Common myeloid progenitor, CD34-positive (primary cell): ENCODE data around the gene GRB2.
"Not testable (repeated sequence)": the region's sequence is repeated elsewhere in the genome, so short reads cannot be mapped to it uniquely, and the experiment has no call there.

ENCODE experiments used
- CTCF ChIA-PET: fragments of 350-600 bp; sonication (Branson Sonifier 250); formaldehyde crosslinking; loops from one replicate; lab custom pipeline; 2021; ENCODE audit warnings: antibody characterized with exemption; lab: Charles Lee
- POLR2A ChIA-PET: fragments of 350-600 bp; sonication (Branson Sonifier 250); formaldehyde crosslinking; loops from one replicate; lab custom pipeline; 2021; ENCODE audit warnings: antibody characterized with exemption; lab: Charles Lee
- DNase-seq, 3 donors: peaks; one replicate each; pipeline versions ENCODE4 v3.0.0 to v3.0.0-alpha.2; 2013
- H3K27ac ChIP-seq, 2 experiments: 1 replicate in 1 of 2; 2 replicates in 1 of 2; pipeline ENCODE4 v1.7.0; 2013; ENCODE audit warnings: inconsistent platforms in 2 of 2, low read length in 2 of 2, mild to moderate bottlenecking in 2 of 2, low read depth in 1 of 2, moderate library complexity in 1 of 2; ENCODE audit not compliant: severe bottlenecking in 2 of 2, insufficient read depth in 1 of 2, poor library complexity in 1 of 2
- H3K27me3 ChIP-seq, 5 experiments: replicated peaks in 2 of 5; 1 replicate in 3 of 5; 2 replicates in 2 of 5; pipeline versions ENCODE4 v1.6.1 to v1.7.0; 2013; ENCODE audit warnings: low read length in 4 of 5, mild to moderate bottlenecking in 2 of 5, moderate library complexity in 2 of 5, inconsistent platforms in 1 of 5; ENCODE audit not compliant: insufficient read depth in 5 of 5, control insufficient read depth in 4 of 5
- H3K36me3 ChIP-seq, 4 experiments: 1 replicate in 2 of 4; 2 replicates in 2 of 4; pipeline versions ENCODE4 v1.6.1 to v1.7.0; 2013; ENCODE audit warnings: low read length in 3 of 4, control low read depth in 1 of 4, mild to moderate bottlenecking in 1 of 4; ENCODE audit not compliant: control insufficient read depth in 4 of 4, insufficient read depth in 4 of 4
- H3K4me1 ChIP-seq, 4 experiments: 1 replicate in 3 of 4; 2 replicates in 1 of 4; pipeline versions ENCODE4 v1.6.1 to v1.7.1; 2013; ENCODE audit warnings: low read length in 3 of 4, mild to moderate bottlenecking in 3 of 4, control low read depth in 1 of 4, inconsistent platforms in 1 of 4, moderate library complexity in 1 of 4; ENCODE audit not compliant: control insufficient read depth in 4 of 4, insufficient read depth in 4 of 4; ENCODE audit errors: control extremely low read depth in 1 of 4
- H3K4me3 ChIP-seq, 7 experiments: 1 replicate in 4 of 7; 2 replicates in 3 of 7; pipeline versions ENCODE4 v1.5.1 to v1.7.0; 2013; ENCODE audit warnings: mild to moderate bottlenecking in 7 of 7, low read length in 6 of 7, moderate library complexity in 6 of 7, inconsistent platforms in 2 of 7, low read depth in 2 of 7, control low read depth in 1 of 7; ENCODE audit not compliant: insufficient read depth in 4 of 7, control insufficient read depth in 1 of 7; ENCODE audit errors: extremely low read depth in 1 of 7
- H3K9me3 ChIP-seq, 5 experiments: 1 replicate in 4 of 5; 2 replicates in 1 of 5; pipeline versions ENCODE4 v1.6.1 to v1.7.1; 2013; ENCODE audit warnings: low read length in 4 of 5, mild to moderate bottlenecking in 2 of 5, inconsistent platforms in 1 of 5, low read depth in 1 of 5, moderate library complexity in 1 of 5; ENCODE audit not compliant: control insufficient read depth in 4 of 5, insufficient read depth in 2 of 5; ENCODE audit errors: control extremely low read depth in 1 of 5
- WGBS: methylation state at CpG from one replicate; pipeline ENCODE4 v1.1.5; 2013; ENCODE audit not compliant: insufficient coverage; 5-methylcytosine and 5-hydroxymethylcytosine counted together

GRB2 gene

DNA sequence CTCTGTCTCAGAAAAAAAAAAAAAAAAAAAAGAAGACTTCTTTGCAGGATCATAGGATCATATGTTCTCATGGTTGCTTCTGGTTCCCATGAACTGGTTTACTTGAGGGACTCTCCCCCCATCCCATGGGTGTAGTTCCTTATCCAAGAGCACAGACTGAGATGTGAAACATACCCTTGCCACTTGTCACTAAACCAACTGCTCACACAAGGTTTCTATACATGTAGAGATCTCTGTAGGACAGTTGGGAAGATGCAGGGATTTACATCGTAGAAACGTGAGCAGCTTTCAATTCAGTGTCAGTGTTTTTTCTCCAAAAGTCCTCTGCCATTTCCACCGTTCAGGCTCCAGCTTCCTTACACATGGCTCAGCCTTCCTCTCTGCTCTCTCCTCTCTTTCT is 39.8 kb upstream of the GRB2 start:
- ChIA-PET POLR2A (no interaction called here), CTCF (no interaction called here)
- WGBS, result 83% methylated on average over 1 of the region's 3 CpGs
- Histone ChIP-seq H3K27me3 (no peaks in the 10 kb centered on the region), H3K4me3 (no peak overlapping the region), H3K27ac (no peak overlapping the region), H3K9me3 (no peaks in the 10 kb centered on the region), H3K4me1 (peaks cover 0 to 3% (median 0%) of the 10 kb centered on the region in 4 experiments), H3K36me3 (no peaks in the 10 kb centered on the region)
- DNase-seq, result no peak

DNA sequence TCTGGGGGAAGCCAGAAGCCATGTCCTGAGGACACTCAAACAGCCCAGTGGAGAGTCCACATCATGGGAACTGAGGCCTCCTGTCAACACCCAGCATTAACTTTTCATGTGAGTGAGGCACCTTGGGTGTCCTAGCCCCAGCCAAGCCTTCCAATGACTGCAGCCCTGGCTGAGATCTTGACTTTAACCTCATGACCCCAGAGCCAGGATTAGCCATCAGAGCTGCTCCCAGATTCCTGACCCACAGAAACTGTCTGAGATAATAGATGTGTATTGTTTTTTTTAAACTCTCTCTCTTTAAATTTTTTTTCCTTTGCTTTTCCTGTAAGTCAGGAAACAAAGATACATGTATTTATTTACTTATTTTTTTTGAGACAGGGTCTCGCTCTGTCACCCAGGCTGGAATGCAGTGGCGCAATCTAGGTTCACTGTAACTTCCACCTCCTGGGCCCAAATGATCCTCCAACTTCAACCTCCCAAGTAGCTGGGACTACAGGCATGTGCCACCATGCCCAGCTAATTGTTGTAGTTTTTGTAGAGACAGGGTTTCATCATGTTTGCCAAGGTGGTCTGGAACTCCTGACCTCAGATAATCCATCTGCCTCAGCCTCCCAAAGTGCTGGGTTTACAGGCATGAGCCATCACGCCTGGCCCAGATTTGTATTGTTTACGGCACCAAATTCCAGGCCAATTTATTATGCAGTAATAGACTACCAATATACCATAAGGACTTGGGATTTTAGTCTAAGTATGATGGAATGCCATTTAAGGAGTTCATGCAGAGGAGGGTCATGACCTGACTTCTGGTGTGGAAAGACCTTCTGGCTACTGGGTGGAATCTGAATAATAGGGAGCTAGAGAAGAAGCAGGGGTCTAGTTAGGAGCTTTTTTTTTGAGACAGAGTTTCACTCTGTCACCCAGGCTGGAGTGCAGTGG is 37.0 kb upstream of the GRB2 start:
- no peak overlapping the region for H3K4me3 ChIP-seq

DNA sequence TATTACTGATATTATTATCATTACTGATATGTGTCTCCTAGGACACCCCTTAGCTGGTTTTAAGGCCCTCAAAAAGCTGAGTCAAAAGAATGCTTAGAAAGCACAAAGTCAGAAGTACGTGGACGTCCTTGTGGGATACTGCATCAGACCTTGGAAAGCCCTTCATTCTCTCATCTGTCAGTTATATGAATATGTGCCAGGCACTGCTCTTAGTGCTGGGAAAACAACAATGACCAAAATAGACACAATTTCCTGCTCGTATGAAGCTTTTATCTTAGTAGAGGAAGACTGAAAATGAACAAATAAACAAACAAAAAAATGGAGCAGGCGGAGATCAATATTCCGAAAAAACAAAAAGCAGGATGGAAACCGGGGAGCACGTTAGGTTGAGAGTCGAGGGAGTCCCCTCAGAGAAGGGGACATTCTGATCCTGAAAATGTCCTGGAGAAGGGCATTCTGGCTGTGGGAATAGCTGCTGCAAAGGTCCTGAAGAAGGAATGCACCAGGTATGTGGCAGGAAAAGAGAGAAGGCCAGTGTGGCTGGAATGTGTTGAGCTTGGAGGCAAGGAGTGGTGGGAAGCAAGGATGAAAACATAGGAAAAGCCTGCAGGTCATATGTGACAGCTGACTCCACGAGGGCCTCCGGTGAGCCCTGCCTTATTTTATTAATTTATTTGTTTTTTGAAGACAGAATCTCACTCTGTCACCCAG is 35.4 kb upstream of the GRB2 start:
- H3K27ac ChIP-seq, result no peak overlapping the region
- no peaks in the 10 kb centered on the region for H3K27me3 ChIP-seq
- CTCF ChIA-PET, result no interaction called here
- H3K36me3 ChIP-seq, result no peaks in the 10 kb centered on the region
- no peaks in the 10 kb centered on the region for H3K9me3 ChIP-seq
- no peak for DNase-seq
- 99% methylated on average over 10 of the region's 10 CpGs for WGBS
- POLR2A ChIA-PET, result no interaction called here
- H3K4me3 ChIP-seq, result no peak overlapping the region
- H3K4me1 ChIP-seq, result peaks cover 0 to 8% (median 3%) of the 10 kb centered on the region in 4 experiments

More for the DNA sequence above, 37.0 kb upstream of the GRB2 start:
- Histone ChIP-seq H3K9me3 (no peaks in the 10 kb centered on the region), H3K27ac (no peak overlapping the region), H3K36me3 (no peaks in the 10 kb centered on the region), H3K4me1 (peaks cover 0 to 3% (median 0%) of the 10 kb centered on the region in 4 experiments), H3K27me3 (no peaks in the 10 kb centered on the region)
- DNase-seq, result no peak
- CTCF ChIA-PET, result no interaction called here
- WGBS, result no CpG with 5 or more reads among the region's 4 CpGs
- POLR2A ChIA-PET, result no interaction called here

DNA sequence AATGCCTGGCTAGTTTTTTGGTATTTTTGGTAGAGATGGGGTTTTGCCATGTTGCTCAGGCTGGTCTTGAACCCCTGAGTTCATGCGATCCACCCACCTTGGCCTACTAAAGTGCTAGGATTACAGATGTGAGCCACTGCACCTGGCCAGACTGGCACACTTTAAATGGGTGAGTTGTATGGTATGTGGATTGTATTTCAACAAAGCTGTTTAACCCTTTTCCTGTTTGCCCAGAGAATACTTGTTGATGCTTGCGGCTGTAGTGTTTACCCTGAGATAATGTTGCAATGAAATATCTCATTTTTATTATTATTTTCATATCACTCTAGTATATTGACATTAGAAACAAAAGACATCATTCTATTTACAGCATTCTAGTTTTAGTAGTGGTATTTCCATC is 33.8 kb upstream of the GRB2 start:
- Histone ChIP-seq H3K9me3 (no peaks in the 10 kb centered on the region), H3K27me3 (no peaks in the 10 kb centered on the region), H3K4me3 (no peak overlapping the region), H3K27ac (no peak overlapping the region), H3K36me3 (no peaks in the 10 kb centered on the region), H3K4me1 (peaks cover 0 to 10% (median 4%) of the 10 kb centered on the region in 4 experiments)
- no CpG with 5 or more reads among the region's 2 CpGs for WGBS
- ChIA-PET POLR2A (no interaction called here), CTCF (no interaction called here)
- no peak for DNase-seq

DNA sequence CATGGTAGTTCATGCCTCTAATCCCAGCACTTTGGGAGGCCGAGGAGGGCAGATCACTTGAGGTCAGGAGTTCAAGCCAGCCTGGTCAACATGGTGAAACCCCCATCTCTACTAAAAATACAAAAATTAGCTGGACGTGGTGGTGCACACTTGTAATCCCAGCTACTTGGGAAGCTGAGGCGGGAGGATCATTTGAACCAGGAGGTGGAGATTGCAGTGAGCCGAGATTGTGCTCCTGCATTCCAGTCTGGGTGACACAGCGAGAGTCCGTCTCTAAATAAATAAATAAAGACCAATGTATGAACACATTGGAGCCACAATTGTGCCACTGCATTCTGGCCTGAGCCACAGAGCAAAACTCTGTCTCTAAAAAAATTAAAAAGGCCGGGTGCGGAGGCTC is 31.9 kb upstream of the GRB2 start:
- WGBS, result 97% methylated on average over 7 of the region's 8 CpGs
- CTCF ChIA-PET, result interaction anchor here (1.3 to 1.6 kb wide), 2 partner anchors 11 to 19 kb away, joined by 3 read pairs; partner anchors contain the start of gene TMEM94
- H3K9me3 ChIP-seq, H3K4me1 ChIP-seq, H3K27me3 ChIP-seq, H3K4me3 ChIP-seq, DNase-seq, POLR2A ChIA-PET, H3K27ac ChIP-seq, H3K36me3 ChIP-seq: not testable (repeated sequence)

DNA sequence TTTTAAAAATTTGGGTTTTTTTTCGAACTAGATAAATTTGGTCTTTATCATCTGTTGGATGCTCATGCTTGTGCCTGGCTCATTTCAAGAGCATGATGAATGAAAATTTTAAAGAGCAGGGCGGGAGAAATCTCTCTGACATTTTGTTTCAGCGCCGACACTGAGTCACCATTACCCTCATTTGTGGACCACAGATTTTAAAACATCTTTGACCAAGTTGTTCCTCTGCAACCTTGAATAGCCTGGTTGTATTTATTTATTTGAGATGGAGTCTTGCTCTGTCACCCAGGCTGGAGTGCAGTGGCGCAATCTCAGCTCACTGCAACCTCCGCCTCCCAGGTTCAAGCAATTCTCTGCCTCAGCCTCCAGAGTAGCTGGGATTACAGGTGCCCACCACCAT is 29.0 kb upstream of the GRB2 start:
- WGBS, result 100% methylated on average over 2 of the region's 6 CpGs
- H3K27me3 ChIP-seq, H3K9me3 ChIP-seq, H3K4me3 ChIP-seq, H3K4me1 ChIP-seq, DNase-seq, H3K36me3 ChIP-seq, POLR2A ChIA-PET, H3K27ac ChIP-seq: not testable (repeated sequence)
- CTCF ChIA-PET, result interaction anchor here (1.5 kb wide), 1 partner anchor 20 kb away, joined by 4 read pairs; no protein-coding TSS in a partner anchor
